ENCODE results near the gene C7orf25.
"Not testable (repeated sequence)": the region's sequence is repeated elsewhere in the genome, so short reads cannot be mapped to it uniquely, and the experiment has no call there.

Gene C7orf25

DNA sequence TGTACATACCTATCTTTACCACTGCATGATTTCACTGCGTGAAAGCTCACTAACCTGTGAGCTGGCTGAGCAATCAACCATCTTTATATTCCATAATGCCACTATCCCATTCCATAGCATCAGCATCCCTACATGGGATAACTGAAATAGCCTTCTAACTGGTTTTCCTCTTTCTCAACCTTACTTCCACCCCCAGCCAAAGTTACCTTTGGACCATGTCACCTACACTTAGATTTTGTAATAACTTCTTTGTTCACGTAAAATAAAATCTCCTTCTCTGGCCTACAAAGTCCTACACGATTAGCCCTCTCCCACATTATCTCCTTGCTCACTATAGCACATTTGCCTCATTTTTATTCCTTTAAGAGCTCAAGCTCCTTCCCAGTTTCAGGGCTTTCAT is 17.6 kb upstream of the C7orf25 start:
- no peak for DNase-seq (ENCODE audit: low spot score)

DNA sequence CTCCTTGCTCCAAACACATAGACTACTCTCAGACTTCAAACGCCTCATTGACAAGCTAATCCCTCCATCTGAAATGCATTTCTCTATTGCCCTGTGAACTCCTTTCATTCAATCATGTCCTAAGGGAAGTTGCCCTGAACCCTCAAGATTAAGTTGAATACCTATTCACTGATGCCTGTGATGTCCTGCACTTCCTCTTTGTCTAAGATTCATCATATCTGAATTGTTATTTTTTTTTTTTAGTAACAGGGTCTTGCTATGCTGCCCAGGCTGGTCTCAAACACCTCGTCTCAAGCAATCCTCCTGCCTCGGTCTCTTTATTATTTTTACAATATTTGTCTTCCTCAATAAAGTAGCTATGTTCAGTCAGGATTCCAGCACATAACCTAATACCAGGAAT is 16.9 kb upstream of the C7orf25 start:
- no peak for DNase-seq (ENCODE audit: low spot score)

DNA sequence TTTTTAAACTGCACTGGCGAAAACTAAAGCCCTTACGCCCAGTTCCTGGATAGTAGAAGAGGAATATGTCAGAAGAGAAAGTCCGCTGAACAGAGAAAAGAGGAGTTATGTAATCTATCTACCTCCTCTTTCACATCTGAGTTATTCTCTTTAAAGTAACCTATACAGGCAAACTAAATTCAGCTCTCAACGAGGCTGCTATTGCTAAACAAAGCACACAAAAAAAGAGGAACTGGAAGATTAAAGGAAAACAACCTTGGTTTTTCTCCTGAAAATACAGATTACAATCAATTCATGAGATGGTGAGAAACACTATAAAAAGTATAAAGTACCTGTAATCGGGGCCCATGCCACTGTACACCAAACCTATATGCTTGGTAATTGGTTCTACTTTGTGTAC is 14.3 kb upstream of the C7orf25 start:
- no peak for DNase-seq (ENCODE audit: low spot score)

DNA sequence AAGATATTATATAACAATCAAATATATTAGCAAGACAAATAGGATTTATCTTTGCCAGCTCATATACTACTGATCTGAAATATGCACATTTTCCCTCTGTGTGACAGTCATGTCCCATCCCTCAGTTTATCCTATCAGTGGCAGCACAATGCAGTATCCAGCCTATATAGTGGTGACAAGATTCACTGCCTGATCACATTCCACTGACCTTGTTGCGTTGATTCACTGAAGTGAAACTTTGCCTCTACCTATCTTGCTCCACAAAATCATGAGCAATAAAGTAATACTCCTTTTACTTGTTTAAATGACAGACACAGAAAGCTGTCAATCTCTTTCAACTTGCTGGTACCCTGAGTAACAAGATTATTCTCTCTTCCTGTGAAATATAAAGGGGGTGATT is 13.8 kb upstream of the C7orf25 start:
- no peak for DNase-seq (ENCODE audit: low spot score)

DNA sequence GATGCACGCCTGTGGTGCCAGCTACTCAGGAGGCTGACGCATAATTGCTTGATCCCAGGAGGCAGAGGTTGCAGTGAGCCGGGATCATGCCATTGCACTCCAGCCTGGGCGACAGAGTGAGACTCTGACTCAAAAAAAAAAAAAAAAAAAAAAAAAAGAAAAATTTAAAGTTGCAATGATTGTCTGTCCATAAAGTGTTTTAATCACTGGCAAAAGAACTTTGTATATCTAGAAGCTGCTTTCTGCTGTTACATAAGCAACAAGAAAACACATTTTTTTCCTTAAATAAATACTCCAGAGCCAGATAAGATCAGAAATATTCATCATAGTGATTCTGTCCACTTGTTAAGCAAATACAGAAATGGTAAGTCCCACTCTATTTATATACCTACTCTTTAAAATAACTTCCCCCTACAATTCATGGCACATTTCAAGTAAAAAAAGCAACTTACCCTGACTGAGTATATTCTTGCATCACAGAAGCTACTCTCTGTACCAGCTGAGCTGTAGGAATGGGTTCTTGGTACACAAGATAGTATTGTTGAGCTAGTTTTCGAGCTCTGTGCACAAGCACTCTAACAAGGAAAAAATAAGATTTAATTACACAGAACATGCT is 12.5 kb upstream of the C7orf25 start:
- no peak for DNase-seq (ENCODE audit: low spot score)

DNA sequence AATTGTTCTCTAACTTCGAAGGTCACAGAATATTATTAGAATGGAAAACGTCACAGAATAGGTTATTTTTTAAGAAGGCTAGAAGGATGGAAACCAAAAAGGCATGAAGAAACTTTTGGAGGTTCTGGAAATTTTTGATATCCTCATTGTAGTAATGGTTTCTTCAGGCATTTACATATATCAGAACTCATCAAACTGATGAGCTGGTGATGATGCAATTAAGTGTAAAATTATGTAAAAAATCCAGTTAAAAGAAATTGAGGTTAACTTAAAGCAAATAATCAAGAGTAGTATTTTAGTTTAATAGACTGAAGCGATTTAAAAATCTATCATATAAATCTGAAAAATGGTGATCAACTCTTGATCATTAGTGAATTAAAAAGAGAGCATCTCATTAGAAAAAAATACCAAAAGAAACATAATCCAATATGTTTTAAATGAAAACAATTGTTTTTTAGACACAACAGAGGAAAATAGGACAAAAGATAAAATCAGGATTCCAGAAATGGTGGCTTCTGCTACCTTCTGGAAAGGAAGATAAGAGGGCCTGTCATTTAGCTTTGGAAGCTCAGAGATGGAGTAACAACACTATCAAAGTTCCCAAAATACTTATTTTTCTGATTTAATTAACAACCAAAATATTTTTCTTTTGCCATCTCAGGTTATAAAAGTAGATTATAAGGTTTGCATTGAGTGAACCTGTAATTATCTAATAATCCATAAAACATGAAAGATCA is 10.3 kb upstream of the C7orf25 start:
- DNase-seq (ENCODE audit: low spot score) = no peak

DNA sequence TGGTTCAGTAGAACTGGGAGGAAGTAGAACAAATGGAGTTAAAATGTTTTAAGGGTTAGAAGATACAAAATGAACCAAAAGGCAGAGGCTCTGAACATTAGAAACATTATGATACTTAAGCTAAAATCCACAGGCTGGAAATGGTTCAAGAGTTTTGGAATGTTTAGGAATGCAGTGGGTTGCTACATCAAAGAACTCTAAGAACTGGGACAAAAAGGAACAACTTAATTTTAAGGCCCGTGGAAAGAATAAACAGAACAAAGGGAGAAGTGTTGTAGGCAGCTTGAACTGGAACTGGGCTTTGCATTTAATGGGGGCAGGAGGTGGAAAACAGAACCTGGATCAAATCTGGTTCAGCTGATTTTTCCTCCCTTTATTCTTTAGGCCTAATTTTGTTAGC is 3.5 kb upstream of the C7orf25 start:
- DNase-seq (ENCODE audit: low spot score) = no peak

DNA sequence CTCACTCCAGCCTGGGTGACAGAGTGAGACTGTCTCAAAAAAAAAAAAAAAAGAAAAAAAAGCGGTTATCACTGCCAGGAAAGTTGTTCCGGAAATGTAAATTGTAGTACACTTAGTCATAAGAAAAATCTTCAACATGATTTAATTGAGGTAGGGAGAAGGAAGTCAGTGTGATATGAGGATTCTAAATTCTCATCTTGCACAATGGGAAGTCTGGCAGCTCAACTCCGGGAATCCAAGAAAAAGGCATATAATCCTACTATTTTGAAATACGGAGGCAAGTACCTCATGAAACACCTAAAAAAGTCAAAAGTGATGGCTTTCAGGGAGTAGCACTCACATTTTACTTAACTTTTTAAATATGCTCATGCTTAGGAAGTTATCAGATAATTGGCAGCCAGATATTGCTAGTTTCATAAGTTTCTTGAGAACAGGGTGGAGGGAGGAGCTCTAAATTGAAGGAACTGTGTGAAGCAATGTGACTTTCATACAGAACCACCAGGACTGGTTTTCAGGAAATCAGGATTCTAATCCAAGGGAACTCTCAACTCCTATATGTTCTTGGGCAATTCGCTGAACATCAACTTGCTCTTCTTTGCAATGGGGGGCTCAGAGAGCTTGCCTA is 2.7 kb upstream of the C7orf25 start:
- DNase-seq (ENCODE audit: low spot score) = no peak

DNA sequence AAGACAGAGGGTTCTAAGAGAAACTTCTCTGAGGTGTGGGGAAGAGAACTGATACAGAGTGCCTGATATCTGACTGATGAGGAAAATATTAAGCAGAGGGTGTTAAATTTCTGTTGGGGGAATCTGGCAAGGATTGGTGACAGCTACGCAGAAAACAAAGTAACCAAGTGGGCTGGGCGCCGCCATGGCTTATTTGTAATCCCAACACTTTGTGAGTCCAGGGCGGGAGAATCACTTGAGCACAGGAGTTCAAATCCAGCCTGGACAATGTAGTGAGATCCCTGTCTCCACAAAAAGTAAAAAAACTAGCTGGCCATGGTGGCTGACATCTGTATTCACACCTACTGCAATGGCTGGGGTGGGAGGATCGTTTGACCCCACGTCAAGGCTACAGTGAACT is 2.1 kb upstream of the C7orf25 start:
- DNase-seq (ENCODE audit: low spot score) = no peak

DNA sequence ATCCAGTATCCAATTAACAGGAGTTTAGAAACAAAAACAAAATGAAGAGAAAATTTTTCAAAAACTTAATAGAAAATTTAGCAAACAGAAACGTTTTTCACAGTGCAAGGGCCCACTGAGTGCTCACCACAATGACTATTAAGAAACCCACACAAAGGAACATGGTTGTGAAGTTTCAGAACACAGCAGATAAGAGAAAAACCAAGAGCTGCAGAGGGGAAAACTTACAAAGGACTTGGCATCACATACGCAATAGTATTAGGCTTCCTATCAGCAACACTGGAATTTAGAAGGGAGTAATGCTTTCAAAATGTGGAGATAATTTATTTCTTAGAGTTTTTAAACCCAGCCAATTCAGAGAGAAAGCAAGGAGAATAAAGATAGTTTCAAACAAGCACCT is 1.7 kb upstream of the C7orf25 start:
- no peak for DNase-seq (ENCODE audit: low spot score)

DNA sequence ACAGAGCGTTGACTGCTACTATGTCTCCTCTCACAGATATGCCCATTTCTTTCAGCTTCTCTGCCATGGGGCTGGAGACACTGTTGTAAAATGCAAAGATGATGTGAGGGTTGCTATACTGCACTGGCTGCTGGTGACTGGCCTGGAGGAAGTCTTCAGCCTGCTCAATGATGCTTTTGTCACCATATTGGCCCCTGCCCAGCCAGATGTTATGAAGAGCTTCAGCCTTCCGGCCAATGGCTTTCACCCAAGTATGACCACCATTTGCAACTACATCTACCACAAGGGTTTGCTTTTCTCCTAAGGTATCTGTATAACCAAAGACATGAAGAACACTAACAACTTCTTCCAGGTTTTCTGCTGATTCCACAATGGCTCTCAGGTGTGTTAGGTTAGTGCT is 1.6 kb downstream of the C7orf25 start:
- no peak for DNase-seq (ENCODE audit: low spot score)

DNA sequence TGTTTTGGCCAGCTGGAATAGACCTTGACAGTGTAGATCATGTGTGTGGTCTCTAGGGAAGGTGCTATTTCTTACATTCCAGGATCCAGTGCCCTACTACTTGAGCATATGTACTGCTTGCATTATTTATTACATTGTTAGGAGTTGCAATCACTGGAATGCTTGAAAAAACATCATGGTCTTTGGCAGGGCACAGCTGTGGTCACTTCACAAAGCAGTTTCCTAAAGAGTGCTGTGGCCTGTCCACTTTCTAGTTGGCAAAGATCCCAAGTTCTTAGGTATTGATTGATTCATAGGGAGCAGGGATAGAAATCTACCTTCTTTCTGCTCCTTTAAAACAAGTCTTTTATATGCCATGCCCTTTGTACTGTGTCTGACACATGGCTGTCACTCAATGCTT is 4.6 kb downstream of the C7orf25 start:
- DNase-seq (ENCODE audit: low spot score) = no peak

DNA sequence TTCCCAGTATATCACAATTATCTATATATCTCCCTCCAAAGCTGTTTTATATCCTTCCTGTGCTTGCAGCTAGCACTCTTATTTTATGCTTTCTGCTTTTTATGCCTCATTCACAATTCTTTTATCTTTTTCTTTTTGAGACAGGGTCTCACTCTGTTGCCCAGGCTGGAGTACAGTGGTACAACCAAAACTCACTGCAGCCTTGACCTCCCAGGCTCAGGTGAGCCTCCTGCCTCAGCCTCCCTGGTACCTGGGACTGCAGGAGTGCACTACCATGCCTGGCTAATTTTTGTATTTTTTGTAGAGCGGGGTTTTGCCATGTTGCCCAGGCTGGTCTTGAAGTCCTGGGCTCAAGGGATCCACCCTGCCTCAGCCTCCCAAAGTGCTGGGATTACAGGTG is 5.7 kb downstream of the C7orf25 start:
- DNase-seq (ENCODE audit: low spot score) = no peak

DNA sequence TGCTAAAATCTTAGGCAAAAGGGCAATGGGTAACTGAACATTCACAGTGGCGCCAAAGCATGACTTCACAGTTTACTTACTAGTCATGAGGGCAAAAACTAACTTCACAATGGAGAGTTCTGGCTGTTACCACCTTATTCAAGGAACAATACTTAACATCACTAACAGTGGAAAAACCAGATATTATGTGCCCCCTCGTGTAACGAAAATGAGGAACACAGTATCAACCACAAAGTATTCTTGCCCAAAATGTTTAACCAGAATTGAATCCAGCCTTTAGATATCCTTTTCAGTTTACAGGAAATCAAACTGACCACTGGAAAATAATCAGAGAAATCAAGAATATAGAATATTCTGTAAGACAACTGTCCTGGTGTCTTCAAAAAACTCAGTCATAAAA is 9.5 kb downstream of the C7orf25 start:
- DNase-seq (ENCODE audit: low spot score) = no peak

DNA sequence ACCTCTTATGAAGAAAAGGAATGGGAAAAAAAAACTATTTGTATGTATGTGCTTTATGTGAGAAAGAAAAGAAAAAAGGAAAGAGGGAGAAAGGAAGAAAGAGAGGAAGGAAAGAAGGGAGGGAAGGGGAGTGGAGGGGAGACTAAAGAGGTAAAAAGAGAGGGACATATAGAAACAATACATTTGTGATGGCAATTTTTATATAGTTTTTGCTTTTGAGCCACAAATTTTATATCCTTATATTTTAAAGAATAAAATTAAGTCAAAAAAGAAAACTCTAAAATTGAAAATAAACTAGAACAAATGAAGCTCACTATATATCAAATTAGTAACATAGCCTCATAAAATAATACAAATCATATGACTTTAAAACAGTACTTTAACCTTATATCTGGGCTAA is 11.0 kb downstream of the C7orf25 start:
- no peak for DNase-seq (ENCODE audit: low spot score)

DNA sequence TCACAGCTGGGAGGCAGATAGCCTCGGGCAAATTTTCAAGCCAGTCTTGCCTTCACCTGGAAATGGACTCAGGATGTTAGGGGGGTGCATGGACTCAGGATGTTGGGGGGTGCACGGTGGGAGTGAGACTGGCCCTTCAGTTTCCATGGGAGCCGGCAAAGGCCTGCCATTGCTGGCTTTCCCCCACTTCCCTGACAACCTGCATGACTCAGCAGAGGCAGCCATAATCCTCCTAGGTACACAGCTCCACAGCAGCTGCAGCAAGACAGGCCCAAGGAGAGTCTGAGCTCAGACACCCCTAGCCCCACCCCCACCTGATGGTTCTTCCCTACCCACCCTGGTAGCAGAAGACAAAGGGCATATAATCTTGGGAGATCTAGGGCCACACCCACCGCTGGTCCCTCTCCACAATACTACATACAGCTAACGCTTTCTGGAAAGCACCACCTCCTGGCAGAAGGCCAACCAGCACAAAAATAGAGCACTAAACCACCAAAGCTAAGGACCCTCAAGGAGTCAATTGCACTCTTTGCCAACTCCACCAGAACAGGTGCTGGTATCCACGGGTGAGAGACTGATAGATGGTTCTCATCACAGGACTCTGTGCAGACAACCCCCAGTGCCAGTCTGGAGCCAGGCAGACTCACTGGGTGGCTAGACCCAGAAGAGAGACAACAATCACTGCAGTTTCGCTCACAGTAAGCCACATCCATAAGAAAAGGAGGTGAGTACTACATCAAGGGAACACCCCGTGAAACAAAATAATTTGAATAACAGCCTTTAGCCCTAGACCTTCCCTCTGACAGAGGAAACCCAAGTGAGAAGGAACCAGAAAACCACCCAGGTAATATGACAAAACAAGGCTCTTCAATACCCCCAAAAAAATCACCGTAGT is 18.3 kb downstream of the C7orf25 start:
- no peak for DNase-seq (ENCODE audit: low spot score)

DNA sequence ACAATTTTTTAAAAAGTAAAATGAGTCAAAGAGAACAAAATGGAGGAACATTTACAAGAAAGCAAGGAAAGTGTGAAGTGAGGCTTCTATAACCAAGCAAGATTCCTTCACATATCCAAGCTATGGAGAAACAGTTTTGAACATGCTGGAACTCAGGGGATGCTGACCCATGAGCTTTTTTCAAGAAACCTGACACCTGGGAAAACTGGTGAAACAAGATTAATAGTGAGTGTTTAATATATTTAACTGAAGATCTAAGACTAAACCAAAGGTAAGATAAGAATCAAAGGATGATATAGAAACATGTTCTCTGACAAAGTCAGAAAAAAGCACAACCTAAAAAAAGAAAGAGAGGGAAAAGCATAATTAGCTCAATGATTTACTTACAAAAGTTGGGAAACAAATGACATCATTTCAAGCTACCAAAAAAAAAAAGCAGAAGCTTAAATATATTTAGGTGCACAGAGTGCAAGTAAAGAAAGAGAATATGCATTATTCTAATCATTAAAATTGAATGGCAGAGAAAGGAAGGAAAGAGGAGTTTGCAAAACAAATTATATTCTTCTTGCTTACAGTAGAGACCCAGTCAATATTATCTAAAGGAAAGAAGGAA is 24.9 kb downstream of the C7orf25 start:
- DNase-seq (ENCODE audit: low spot score) = no peak

DNA sequence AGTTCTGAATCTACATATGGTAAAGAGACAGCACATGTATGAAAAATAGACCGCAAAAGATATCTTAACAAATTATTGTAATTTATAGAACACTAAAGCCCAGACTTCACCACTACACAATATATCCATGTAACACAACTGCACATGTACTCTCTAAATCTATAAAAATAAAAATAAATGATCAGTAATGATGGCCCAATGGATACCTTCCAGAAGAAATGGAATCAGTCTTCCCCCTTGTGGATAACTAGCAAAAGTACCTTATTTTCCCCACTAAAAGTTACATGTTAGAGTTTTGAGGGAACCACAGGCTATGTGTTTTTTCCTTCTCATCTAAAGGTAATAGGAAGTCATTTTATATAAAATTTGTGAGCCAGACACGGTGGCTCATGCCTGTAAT is 25.7 kb downstream of the C7orf25 start:
- DNase-seq (ENCODE audit: low spot score) = no peak

DNA sequence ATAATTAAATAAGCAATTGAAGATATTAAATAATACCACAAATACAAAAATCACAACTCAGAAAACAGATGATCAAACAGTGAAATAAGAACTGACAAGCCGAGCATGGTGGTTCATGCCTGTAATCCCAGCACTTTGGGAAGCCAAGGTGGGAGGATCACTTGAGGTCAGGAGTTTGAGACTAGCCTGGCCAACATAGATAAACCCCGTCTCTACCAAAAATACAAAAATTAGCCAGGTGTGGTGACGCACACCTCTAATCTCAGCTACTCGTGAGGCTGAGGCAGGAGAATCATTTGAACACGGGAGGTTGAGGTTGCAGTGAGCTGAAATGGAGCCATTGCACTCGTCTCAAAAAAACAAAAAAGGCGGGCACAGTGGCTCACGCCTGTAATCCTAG is 26.7 kb downstream of the C7orf25 start:
- DNase-seq (ENCODE audit: low spot score) = not testable (repeated sequence)

DNA sequence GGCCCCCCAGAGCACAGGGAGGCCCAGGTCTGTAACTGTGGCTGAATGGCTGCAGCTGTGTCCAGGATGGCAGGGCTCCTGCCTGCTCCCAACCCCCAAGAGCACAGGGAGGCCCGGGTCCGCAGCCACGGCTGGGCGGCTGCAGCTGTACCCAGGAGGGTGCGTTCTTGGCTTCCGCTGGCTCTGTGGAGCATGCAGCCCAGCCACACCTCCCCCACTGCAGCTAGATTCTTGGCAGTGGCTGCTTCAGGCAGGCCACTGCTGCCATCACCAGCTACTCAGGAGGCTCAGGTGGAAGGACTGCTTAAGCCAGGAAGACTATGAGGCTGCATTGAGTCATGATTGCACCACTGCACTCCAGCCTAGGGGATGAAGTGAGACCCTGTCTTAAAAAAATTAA is 27.9 kb downstream of the C7orf25 start:
- no peak for DNase-seq (ENCODE audit: low spot score)

DNA sequence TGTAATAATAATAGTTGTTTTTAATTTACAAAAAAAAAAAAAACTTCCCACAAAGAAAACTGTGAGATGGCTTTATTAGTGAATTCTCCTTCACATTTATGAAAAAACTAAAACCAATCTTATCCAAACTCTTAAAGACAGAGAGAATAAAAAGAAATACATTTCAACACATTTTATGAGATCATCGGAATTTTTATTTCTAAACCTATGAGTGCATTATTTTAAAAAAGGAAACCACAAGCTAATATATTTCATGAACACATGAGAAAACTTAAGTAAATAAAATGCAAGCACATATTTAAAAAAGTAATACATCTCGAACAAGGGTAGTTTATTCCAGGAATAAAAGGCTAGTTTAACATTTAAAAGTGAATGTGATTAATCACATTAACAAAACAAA is 31.5 kb downstream of the C7orf25 start:
- DNase-seq (ENCODE audit: low spot score) = no peak

DNA sequence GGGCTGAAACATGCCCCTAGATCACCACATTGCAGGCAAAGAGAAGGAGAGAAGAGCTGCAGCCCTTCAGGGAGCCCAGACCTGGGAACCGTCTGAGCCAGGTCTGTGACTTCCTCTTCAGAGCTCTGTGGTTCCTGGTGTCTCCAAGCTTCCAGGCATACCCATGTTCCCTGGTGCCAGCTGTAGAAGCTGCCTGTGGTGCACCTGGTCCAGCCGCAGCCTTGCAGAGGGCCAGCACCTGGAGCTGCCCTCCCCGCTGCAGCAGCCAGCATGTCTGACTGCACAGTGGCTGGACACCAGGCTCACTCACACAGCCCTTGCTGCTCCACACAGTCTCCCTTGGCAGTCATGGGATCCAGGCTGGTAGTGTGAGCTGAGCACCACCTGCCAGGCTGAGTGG is 33.6 kb downstream of the C7orf25 start:
- DNase-seq (ENCODE audit: low spot score) = no peak

Measured in AG08396 (cell line).